Kidney (tissue), 14 donors: ENCODE data around the gene LMOD3. TPM values are rescaled to one million over a fixed set of nuclear protein-coding genes. Genes with fewer than 3 reads are reported as not detected.

Source experiments
- DNase-seq, 5 donors: peaks; one replicate each; pipeline ENCODE4 v3.0.0-alpha.2; 2013 to 2020
- FAIRE-seq: peaks from 2 replicates; lab custom pipeline; 2012; peaks lifted over from hg19 to GRCh38; lab: Jason Lieb, UNC
- H3K27ac ChIP-seq, 2 donors: one replicate each; pipeline ENCODE4 v1.7.0; 2013; ENCODE audit warnings: low read depth in 2 of 2, low read length in 2 of 2, inconsistent platforms in 1 of 2
- H3K27me3 ChIP-seq: one replicate; pipeline ENCODE4 v1.7.1; 2013; ENCODE audit warnings: low read length, inconsistent platforms; ENCODE audit not compliant: control insufficient read depth, insufficient read depth
- H3K36me3 ChIP-seq, 3 donors: one replicate each; pipeline versions ENCODE4 v1.7.0 to v1.7.1; 2013; ENCODE audit warnings: low read length in 3 of 3, control low read depth in 1 of 3, inconsistent platforms in 1 of 3; ENCODE audit not compliant: insufficient read depth in 3 of 3, control insufficient read depth in 2 of 3
- H3K4me1 ChIP-seq, 3 donors: one replicate each; pipeline versions ENCODE4 v1.7.0 to v1.7.1; 2013; ENCODE audit warnings: low read length in 3 of 3, inconsistent platforms in 1 of 3, low read depth in 1 of 3; ENCODE audit not compliant: control insufficient read depth in 2 of 3, insufficient read depth in 2 of 3
- H3K4me3 ChIP-seq, 3 donors: one replicate each; pipeline versions ENCODE4 v1.7.0 to v1.8.1; 2013; ENCODE audit warnings: low read length in 3 of 3, control low read depth in 1 of 3, inconsistent platforms in 1 of 3
- H3K9ac ChIP-seq, 3 donors: one replicate each; pipeline versions ENCODE4 v1.7.0 to v1.7.1; 2013; ENCODE audit warnings: low read length in 3 of 3, control low read depth in 1 of 3, inconsistent platforms in 1 of 3
- H3K9me3 ChIP-seq, 3 donors: one replicate each; pipeline versions ENCODE4 v1.7.0 to v1.7.1; 2013; ENCODE audit warnings: low read length in 3 of 3, control low read depth in 1 of 3, inconsistent platforms in 1 of 3; ENCODE audit not compliant: control insufficient read depth in 2 of 3, insufficient read depth in 1 of 3
- CTCF ChIP-seq: IDR thresholded peaks from 3 replicates; pipeline ENCODE4 v1.5.1; 2012; ENCODE audit warnings: mild to moderate bottlenecking, moderate library complexity, borderline replicate concordance; ENCODE audit not compliant: insufficient read depth; ENCODE audit errors: extremely low read depth
- intact Hi-C: fragments of 100-400 bp; cut with DNase I; formaldehyde crosslinking; loops from one replicate; pipeline ENCODE4 v1.11.1; 2022
- polyA plus RNA-seq: library from polyadenylated mRNA; stranded (reverse); fragments of 350-450 nt; fragmentation: Illumina TruSeq; extraction: RNeasy Lipid Tissue Mini Kit (QIAGEN cat#74804); gene quantifications from one replicate; pipeline ENCODE4 v1.2.3, GENCODE V29; 2014; ENCODE audit warnings: low read depth, low replicate concordance; ENCODE audit not compliant: insufficient read depth
- total RNA-seq: library from RNA; stranded (reverse); fragmentation: NEBNext Ultra II Directional; extraction: Animal tissue kit (Norgen Biotek cat#: 25700); gene quantifications from one replicate; pipeline ENCODE4 v1.2.1, GENCODE V29; 2021
- donor health status: control.
- donor health status: control.
- donor health status: control.
- donor health status: control.
- donor health status: control.
- donor health status: DM: yes; HTN: yes; CAD: no.
- donor health status: Normal renal cell carcinoma (clear cell type).

The LMOD3 gene
- total and polyA plus RNA-seq, 2 donors from 2014 or later = 0.09 to 0.28 TPM

- no peak for FAIRE-seq
- intact Hi-C loops = no loop called here
- DNase-seq = no peak
- no peak overlapping the region for H3K4me3 ChIP-seq
- H3K36me3 ChIP-seq = no peaks in the 10 kb centered on the region
- H3K4me1 ChIP-seq = no peaks in the 10 kb centered on the region
- H3K9ac ChIP-seq = no peak overlapping the region
- no peaks in the 10 kb centered on the region for H3K9me3 ChIP-seq
- TF ChIP-seq CTCF = no peak
- H3K27ac ChIP-seq = no peak overlapping the region
- no peaks in the 10 kb centered on the region for H3K27me3 ChIP-seq
Observed at GRCh38 chr3:69142090-69142489, 19.7 kb upstream of the LMOD3 start.

DNA sequence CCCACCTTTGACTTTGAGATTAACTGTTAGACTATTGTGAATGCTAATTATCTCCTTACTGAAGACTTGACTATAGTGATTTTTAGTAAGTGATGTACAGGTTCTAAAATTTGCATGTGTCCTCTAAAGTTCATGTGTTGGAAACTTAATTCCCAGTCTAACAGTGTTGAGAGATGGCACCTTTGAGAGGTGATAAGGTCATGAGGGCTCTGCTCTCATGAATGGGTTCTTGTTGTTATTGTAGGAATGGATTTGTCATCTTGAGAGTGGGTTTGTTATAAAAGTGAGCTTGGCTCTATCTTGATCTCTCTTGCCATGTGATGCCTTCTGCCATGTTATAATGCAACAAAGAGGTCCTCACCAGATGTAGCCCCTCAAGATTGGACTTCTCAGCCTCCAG, 18.9 kb upstream of the LMOD3 start:
- intact Hi-C loops = no loop called here
- Histone ChIP-seq H3K4me3 (no peak overlapping the region), H3K9me3 (no peaks in the 10 kb centered on the region), H3K27me3 (no peaks in the 10 kb centered on the region), H3K9ac (no peak overlapping the region), H3K4me1 (no peaks in the 10 kb centered on the region), H3K36me3 (no peaks in the 10 kb centered on the region), H3K27ac (no peak overlapping the region)
- TF ChIP-seq CTCF = no peak
- DNase-seq (no peak), FAIRE-seq (no peak)

GRCh38 chr3:69137412-69137811, 15.0 kb upstream of the LMOD3 start:
- no peaks in the 10 kb centered on the region for H3K4me1 ChIP-seq
- no peaks in the 10 kb centered on the region for H3K36me3 ChIP-seq
- intact Hi-C loops = no loop called here
- no peak for DNase-seq
- H3K9ac ChIP-seq = no peak overlapping the region
- no peak overlapping the region for H3K27ac ChIP-seq
- no peak for FAIRE-seq
- H3K27me3 ChIP-seq = no peaks in the 10 kb centered on the region
- TF ChIP-seq CTCF = no peak
- no peaks in the 10 kb centered on the region for H3K9me3 ChIP-seq
- H3K4me3 ChIP-seq = no peak overlapping the region

DNA sequence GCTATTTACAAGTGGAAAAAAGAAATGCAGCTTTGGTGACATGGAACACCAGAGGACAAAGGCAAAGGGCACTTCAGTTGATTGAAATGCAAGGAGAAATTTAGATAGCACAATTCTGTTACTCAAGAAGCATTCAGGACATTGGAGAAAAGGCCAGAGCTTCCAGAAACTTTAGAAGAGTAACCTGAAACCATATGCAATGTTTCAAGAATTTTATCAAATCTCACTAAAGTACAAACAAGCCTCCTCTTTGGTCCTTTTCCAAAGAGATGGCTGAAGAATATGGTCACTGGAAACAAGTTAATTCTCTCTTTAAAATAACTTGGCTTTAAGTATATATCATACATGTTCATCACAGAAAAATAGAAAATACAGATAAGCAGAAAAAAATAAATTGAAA, 14.6 kb upstream of the LMOD3 start:
- Histone ChIP-seq H3K9ac (no peak overlapping the region), H3K27ac (no peak overlapping the region), H3K4me1 (no peaks in the 10 kb centered on the region), H3K36me3 (no peaks in the 10 kb centered on the region), H3K4me3 (no peak overlapping the region), H3K9me3 (no peaks in the 10 kb centered on the region), H3K27me3 (no peaks in the 10 kb centered on the region)
- TF ChIP-seq CTCF = no peak
- DNase-seq = no peak
- FAIRE-seq = no peak
- intact Hi-C loops = no loop called here
